Neural cell (in vitro differentiated cells): ENCODE data around the gene FERMT3. TPM values are rescaled to one million over a fixed set of nuclear protein-coding genes. Genes with fewer than 3 reads are reported as not detected.
A peak's percentile ranks its signal among the peaks of the same experiment; 100 is the strongest.

Experiments
- H2AFZ ChIP-seq: fragments of 200-600, 300-800 bp; sonication (generic), shearing (Covaris generic); 2 replicates; pipeline ENCODE4 v1.6.0; 2014; ENCODE audit warnings: low read depth, mild to moderate bottlenecking, antibody characterized with exemption, low read length, moderate library complexity
- H3F3A ChIP-seq: fragments of 200-600 bp; shearing (Covaris generic); 2 replicates; pipeline ENCODE4 v1.6.1; 2016; ENCODE audit warnings: mild to moderate bottlenecking, moderate library complexity, mixed read lengths, antibody characterized with exemption, low read length; ENCODE audit not compliant: insufficient read depth, poor library complexity, severe bottlenecking
- H3K27ac ChIP-seq: fragments of 200-600, 300-800 bp; sonication (generic), shearing (Covaris generic); 2 replicates; pipeline ENCODE4 v1.5.1; 2014; ENCODE audit warnings: mild to moderate bottlenecking, low read length, moderate library complexity
- H3K27me3 ChIP-seq: fragments of 300-800, 200-600 bp; sonication (generic), shearing (Covaris generic); 2 replicates; pipeline ENCODE4 v1.6.0; 2014; ENCODE audit warnings: mild to moderate bottlenecking, low read depth, low read length, moderate library complexity; ENCODE audit not compliant: insufficient read depth
- H3K36me3 ChIP-seq: fragments of 300-800, 200-600 bp; sonication (generic), shearing (Covaris generic); 2 replicates; pipeline ENCODE4 v1.5.1; 2014; ENCODE audit warnings: mild to moderate bottlenecking, antibody characterized with exemption, low read length, moderate library complexity; ENCODE audit not compliant: insufficient read depth
- H3K4me2 ChIP-seq: fragments of 300-800, 200-600 bp; sonication (generic), shearing (Covaris generic); 2 replicates; pipeline ENCODE4 v1.6.0; 2014; ENCODE audit warnings: mild to moderate bottlenecking, low read length
- H3K4me3 ChIP-seq: fragments of 300-800, 200-600 bp; sonication (generic), shearing (Covaris generic); 2 replicates; pipeline ENCODE4 v1.5.1; 2014; ENCODE audit warnings: mild to moderate bottlenecking, low read length, moderate library complexity
- H3K79me2 ChIP-seq: fragments of 200-600 bp; shearing (Covaris generic); replicated peaks from 2 replicates; pipeline ENCODE4 v1.6.0; 2014; ENCODE audit warnings: mild to moderate bottlenecking, low read length, moderate library complexity; ENCODE audit not compliant: insufficient read depth
- H3K9ac ChIP-seq: fragments of 300-800, 200-600 bp; sonication (generic), shearing (Covaris generic); 2 replicates; pipeline ENCODE4 v1.6.1; 2016; ENCODE audit warnings: mild to moderate bottlenecking, low read length, mixed read lengths
- H3K9me2 ChIP-seq: fragments of 200-600 bp; shearing (Covaris generic); 2 replicates; pipeline ENCODE4 v1.6.1; 2016; ENCODE audit warnings: mild to moderate bottlenecking, low read length, mixed read lengths; ENCODE audit not compliant: insufficient read depth
- H3K9me3 ChIP-seq: fragments of 200-600, 300-800 bp; sonication (generic), shearing (Covaris generic); 2 replicates; pipeline ENCODE4 v1.6.1; 2016; ENCODE audit warnings: mild to moderate bottlenecking, mixed run types, low read length, moderate library complexity, mixed read lengths
- H4K20me1 ChIP-seq: fragments of 200-600 bp; shearing (Covaris generic); 2 replicates; pipeline ENCODE4 v1.6.1; 2016; ENCODE audit warnings: mild to moderate bottlenecking, mixed run types; ENCODE audit not compliant: insufficient read depth
- CTCF ChIP-seq: fragments of 450-650 bp; IDR thresholded peaks from 2 replicates; pipeline ENCODE4 v1.5.1; 2014; ENCODE audit warnings: antibody characterized with exemption, mild to moderate bottlenecking, moderate library complexity; ENCODE audit not compliant: poor library complexity, severe bottlenecking
- EP300 ChIP-seq: fragments of 450-650 bp; conservative IDR thresholded peaks from 2 replicates; pipeline ENCODE4 v1.6.1; 2014; ENCODE audit warnings: antibody characterized with exemption, mild to moderate bottlenecking, moderate library complexity; ENCODE audit not compliant: poor library complexity, severe bottlenecking
- EZH2 ChIP-seq: fragments of 200-600, 300-800 bp; shearing (Covaris generic), sonication (generic); IDR thresholded peaks from 2 replicates; pipeline ENCODE4 v1.6.1; 2014; ENCODE audit warnings: antibody characterized with exemption, low read length, borderline replicate concordance, mild to moderate bottlenecking; ENCODE audit not compliant: insufficient read depth, poor library complexity, severe bottlenecking
- MXI1 ChIP-seq: fragments of 450-650 bp; conservative IDR thresholded peaks from 2 replicates; pipeline ENCODE4 v1.6.1; 2014; ENCODE audit warnings: antibody characterized with exemption, mild to moderate bottlenecking; ENCODE audit not compliant: poor library complexity, severe bottlenecking
- POLR2AphosphoS5 ChIP-seq: IDR thresholded peaks from 2 replicates; pipeline ENCODE4 v1.6.1; 2012
- RAD21 ChIP-seq: fragments of 450-650 bp; conservative IDR thresholded peaks from 2 replicates; pipeline ENCODE4 v1.6.1; 2014; ENCODE audit warnings: antibody characterized with exemption, mild to moderate bottlenecking, moderate library complexity
- REST ChIP-seq: IDR thresholded peaks from 2 replicates; pipeline ENCODE4 v1.6.1; 2012; ENCODE audit warnings: borderline replicate concordance
- SMC3 ChIP-seq: fragments of 450-650 bp; conservative IDR thresholded peaks from 2 replicates; pipeline ENCODE4 v1.6.1; 2014; ENCODE audit warnings: antibody characterized with exemption, mild to moderate bottlenecking, moderate library complexity; ENCODE audit not compliant: poor library complexity
- TAF1 ChIP-seq: IDR thresholded peaks from 2 replicates; pipeline ENCODE4 v1.6.1; 2012; ENCODE audit warnings: low read depth
- polyA plus RNA-seq: library from polyadenylated mRNA; depleted of rRNA; stranded (reverse); fragments of >200 nt; gene quantifications from 2 replicates; pipeline ENCODE4 v1.2.3, GENCODE V29; 2014

Gene FERMT3
- polyA plus RNA-seq, 1 donor from 2014 or later, result 0.89 TPM

- peaks cover 6% of the 10 kb centered on the region for H3F3A ChIP-seq
- H3K4me2 ChIP-seq, result no peak overlapping the region
- no peaks in the 10 kb centered on the region for H3K9me2 ChIP-seq
- TF ChIP-seq SMC3 (no peak), MXI1 (peak; percentile 3), REST (no peak), EZH2 (no peak)
- H3K9me3 ChIP-seq, result no peaks in the 10 kb centered on the region
- no peak overlapping the region for H3K27ac ChIP-seq
- no peaks in the 10 kb centered on the region for H3K36me3 ChIP-seq
- H3K79me2 ChIP-seq, result peaks cover 6% of the 10 kb centered on the region
- no peak overlapping the region for H2AFZ ChIP-seq
- no peak overlapping the region for H3K4me3 ChIP-seq
- no peak overlapping the region for H3K9ac ChIP-seq
- H4K20me1 ChIP-seq, result peaks cover 5% of the 10 kb centered on the region
- H3K27me3 ChIP-seq, result no peaks in the 10 kb centered on the region
Measured at GRCh38 chr11:64186492-64187165, 19.9 kb upstream of the FERMT3 start.

- Histone ChIP-seq H3K36me3 (no peaks in the 10 kb centered on the region), H4K20me1 (no peaks in the 10 kb centered on the region), H3K79me2 (peaks cover 9% of the 10 kb centered on the region)
Measured at GRCh38 chr11:64192434-64192833, 14.1 kb upstream of the FERMT3 start.

More at GRCh38 chr11:64192434-64192833, 14.1 kb upstream of the FERMT3 start:
- Histone ChIP-seq H3F3A (no peaks in the 10 kb centered on the region), H3K4me3 (no peak overlapping the region), H3K9me2 (no peaks in the 10 kb centered on the region), H3K9me3 (no peaks in the 10 kb centered on the region), H2AFZ (no peak overlapping the region), H3K27ac (no peak overlapping the region), H3K27me3 (no peaks in the 10 kb centered on the region), H3K4me2 (no peak overlapping the region), H3K9ac (no peak overlapping the region)
- TF ChIP-seq MXI1 (no peak), TAF1 (no peak), REST (no peak), POLR2AphosphoS5 (no peak), EP300 (no peak), CTCF (no peak), SMC3 (no peak), EZH2 (no peak), RAD21 (no peak)
